NCI-H2227 treated with DMSO at 0.1 percent for 48 hours (cell line): Measurements from ENCODE around the gene SIRT6.
A peak's percentile ranks its signal among the peaks of the same experiment; 100 is the strongest.
"Not testable (repeated sequence)": the region's sequence is repeated elsewhere in the genome, so short reads cannot be mapped to it uniquely, and the experiment has no call there.

ENCODE experiments used
- DNase-seq: peaks from one replicate; lab custom pipeline; 2025; lab: John Stamatoyannopoulos, UW

Gene SIRT6

GRCh38 chr19:4199699-4200293 lies 17.4 kb upstream of the SIRT6 start:
- DNase-seq, result no peak

GRCh38 chr19:4198467-4199126 lies 16.2 kb upstream of the SIRT6 start:
- no peak for DNase-seq

- peak; percentile 6 for DNase-seq
These were observed 15.5 kb upstream of the SIRT6 start for GRCh38 chr19:4197625-4198466.

- no peak for DNase-seq
These were observed 14.9 kb upstream of the SIRT6 start for GRCh38 chr19:4197228-4197624.

- no peak for DNase-seq
These were observed 14.3 kb upstream of the SIRT6 start for GRCh38 chr19:4196587-4197148.

- no peak for DNase-seq
These were observed 13.6 kb upstream of the SIRT6 start for GRCh38 chr19:4196009-4196408.

GRCh38 chr19:4194353-4194752 lies 12.0 kb upstream of the SIRT6 start:
- DNase-seq, result no peak

GRCh38 chr19:4192537-4192936 lies 10.2 kb upstream of the SIRT6 start:
- DNase-seq, result not testable (repeated sequence)

GRCh38 chr19:4189641-4190040 lies 7.3 kb upstream of the SIRT6 start:
- no peak for DNase-seq

GRCh38 chr19:4187313-4188122 lies 5.2 kb upstream of the SIRT6 start:
- no peak for DNase-seq

- DNase-seq, result peak; percentile 19
These were observed 4.0 kb upstream of the SIRT6 start for GRCh38 chr19:4186087-4186993.

GRCh38 chr19:4185413-4186086 lies 3.2 kb upstream of the SIRT6 start:
- DNase-seq, result no peak

- no peak for DNase-seq
These were observed 2.5 kb upstream of the SIRT6 start for GRCh38 chr19:4184718-4185352.

GRCh38 chr19:4183967-4184717 lies 1.8 kb upstream of the SIRT6 start:
- DNase-seq, result peak; percentile 6

- DNase-seq, result no peak
These were observed 1.3 kb downstream of the SIRT6 start for GRCh38 chr19:4181053-4181508.

- DNase-seq, result no peak
These were observed 3.4 kb downstream of the SIRT6 start for GRCh38 chr19:4178990-4179389.

- no peak for DNase-seq
These were observed 5.2 kb downstream of the SIRT6 start for GRCh38 chr19:4177146-4177545.

GRCh38 chr19:4175669-4175931 lies 6.8 kb downstream of the SIRT6 start:
- no peak for DNase-seq
